ENCODE results near the gene SCN3A. TPM values are rescaled to one million over a fixed set of nuclear protein-coding genes. Genes with fewer than 3 reads are reported as not detected.

The SCN3A gene
- total RNA-seq, 2 experiments from 2014 or later, result 0.07 TPM; not detected in 1

DNA sequence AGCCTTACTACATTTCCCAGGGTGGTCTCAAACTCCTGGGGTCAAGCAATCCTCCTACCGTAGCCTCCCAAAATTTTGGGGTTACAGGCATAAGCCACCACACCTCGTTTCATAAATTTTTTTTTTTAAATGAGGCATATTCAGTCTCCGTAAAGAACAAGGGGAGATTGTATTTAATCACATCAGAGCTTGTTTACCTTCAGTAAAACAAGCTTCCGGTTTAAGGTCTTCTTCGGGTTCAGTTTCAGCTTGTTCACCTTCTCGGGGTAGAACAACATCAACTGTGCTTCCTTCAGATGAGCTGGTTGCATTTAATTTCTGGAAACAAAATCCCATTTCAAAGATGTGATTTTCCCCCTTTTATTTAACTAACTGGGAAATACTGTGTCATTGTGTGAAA lies 88.6 kb downstream of the SCN3A start:
- Mint-ChIP-seq H3K27ac (no peak overlapping the region), H3K9me3 (no peaks in the 10 kb centered on the region), H3K4me1 (ENCODE audit: low read depth) (no peaks in the 10 kb centered on the region), H3K27me3 (no peaks in the 10 kb centered on the region), H3K36me3 (ENCODE audit: low read depth) (no peaks in the 10 kb centered on the region), H3K4me3 (no peak overlapping the region)
- POLR2A ChIA-PET, result no interaction called here
- intact Hi-C loops (cut with micrococcal nuclease), result no loop called here
- DNase-seq (no peak), ATAC-seq (no peak)
- CTCF ChIA-PET, result no interaction called here
- TF ChIP-seq, protein P1, sequence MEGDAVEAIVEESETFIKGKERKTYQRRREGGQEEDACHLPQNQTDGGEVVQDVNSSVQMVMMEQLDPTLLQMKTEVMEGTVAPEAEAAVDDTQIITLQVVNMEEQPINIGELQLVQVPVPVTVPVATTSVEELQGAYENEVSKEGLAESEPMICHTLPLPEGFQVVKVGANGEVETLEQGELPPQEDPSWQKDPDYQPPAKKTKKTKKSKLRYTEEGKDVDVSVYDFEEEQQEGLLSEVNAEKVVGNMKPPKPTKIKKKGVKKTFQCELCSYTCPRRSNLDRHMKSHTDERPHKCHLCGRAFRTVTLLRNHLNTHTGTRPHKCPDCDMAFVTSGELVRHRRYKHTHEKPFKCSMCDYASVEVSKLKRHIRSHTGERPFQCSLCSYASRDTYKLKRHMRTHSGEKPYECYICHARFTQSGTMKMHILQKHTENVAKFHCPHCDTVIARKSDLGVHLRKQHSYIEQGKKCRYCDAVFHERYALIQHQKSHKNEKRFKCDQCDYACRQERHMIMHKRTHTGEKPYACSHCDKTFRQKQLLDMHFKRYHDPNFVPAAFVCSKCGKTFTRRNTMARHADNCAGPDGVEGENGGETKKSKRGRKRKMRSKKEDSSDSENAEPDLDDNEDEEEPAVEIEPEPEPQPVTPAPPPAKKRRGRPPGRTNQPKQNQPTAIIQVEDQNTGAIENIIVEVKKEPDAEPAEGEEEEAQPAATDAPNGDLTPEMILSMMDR (IDR thresholded peaks at IDR 0.05), result no peak

DNA sequence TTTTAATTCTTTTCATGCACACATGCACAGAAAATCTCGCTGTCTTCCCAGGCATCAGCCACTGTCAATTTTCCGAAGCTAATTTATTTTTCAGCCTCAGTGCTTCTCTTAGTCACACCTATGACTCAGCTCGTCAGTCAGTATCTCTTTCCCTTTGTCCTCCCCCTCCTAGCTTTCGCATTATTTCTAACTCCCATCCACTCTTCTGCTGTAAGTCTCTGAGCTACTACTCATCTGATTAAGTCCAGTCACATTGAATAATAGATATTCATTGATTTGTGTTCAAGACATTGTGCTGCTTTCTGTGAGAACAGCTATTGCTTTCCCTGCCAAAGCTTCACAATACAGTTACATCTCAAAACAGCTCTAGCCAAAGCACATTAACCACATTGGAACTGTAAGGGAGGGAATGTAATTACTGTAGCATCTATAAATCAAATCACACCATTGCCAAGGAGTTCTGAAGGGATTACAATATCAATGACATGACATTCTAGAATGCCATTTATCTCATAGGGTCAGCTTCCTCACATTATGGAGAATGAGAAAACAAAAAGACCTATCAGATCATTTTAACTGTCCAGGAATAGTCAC lies 89.4 kb downstream of the SCN3A start:
- Mint-ChIP-seq H3K27ac (no peak overlapping the region), H3K4me1 (ENCODE audit: low read depth) (no peaks in the 10 kb centered on the region), H3K36me3 (ENCODE audit: low read depth) (no peaks in the 10 kb centered on the region), H3K9me3 (no peaks in the 10 kb centered on the region), H3K27me3 (no peaks in the 10 kb centered on the region), H3K4me3 (no peak overlapping the region)
- intact Hi-C loops (cut with micrococcal nuclease), result no loop called here
- CTCF ChIA-PET, result no interaction called here
- TF ChIP-seq, protein P1 (IDR thresholded peaks at IDR 0.05), result no peak
- DNase-seq (no peak), ATAC-seq (no peak)
- POLR2A ChIA-PET, result no interaction called here

DNA sequence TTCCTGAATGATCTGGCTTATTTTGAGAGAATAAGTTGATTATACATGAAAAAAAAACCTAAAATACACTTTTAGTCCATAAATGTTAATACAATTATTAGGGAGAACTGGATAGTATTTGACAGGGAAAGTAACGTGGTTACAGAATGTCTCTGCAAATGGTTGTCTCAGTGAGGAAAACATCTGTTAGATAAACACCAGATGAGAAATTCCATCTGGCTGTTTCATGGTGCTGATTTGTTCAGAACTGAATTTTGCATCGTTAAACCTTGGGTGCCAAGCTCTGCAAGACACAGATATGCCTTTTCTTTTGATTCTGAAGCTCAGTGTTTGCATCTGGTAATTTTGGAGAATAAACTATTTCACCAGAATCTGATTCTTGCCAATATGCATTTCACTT lies 90.4 kb downstream of the SCN3A start:
- Mint-ChIP-seq H3K27ac (no peak overlapping the region), H3K36me3 (ENCODE audit: low read depth) (no peaks in the 10 kb centered on the region), H3K9me3 (no peaks in the 10 kb centered on the region), H3K4me1 (ENCODE audit: low read depth) (no peaks in the 10 kb centered on the region), H3K4me3 (no peak overlapping the region), H3K27me3 (no peaks in the 10 kb centered on the region)
- no peak for DNase-seq
- ChIA-PET POLR2A (no interaction called here), CTCF (no interaction called here)
- TF ChIP-seq, protein P1 (IDR thresholded peaks at IDR 0.05), result no peak
- ATAC-seq, result no peak
- intact Hi-C loops (cut with micrococcal nuclease), result no loop called here

DNA sequence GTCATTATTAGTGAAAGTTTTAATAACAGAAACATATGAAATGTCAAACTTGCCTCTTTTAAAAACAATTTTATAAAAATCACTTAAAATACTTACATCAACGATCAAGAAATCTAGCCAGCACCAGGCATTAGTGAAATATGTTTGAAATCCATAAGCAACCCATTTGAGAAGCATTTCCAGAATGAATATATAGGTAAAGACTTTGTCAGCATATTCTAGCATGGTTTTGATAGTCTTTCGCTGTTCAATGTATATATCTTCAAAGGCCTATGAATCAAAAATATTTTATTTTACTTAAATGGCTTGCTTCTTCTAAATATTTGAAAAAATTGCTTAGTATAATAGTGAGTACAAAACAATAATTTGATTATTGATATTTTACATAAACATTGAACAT lies 91.1 kb downstream of the SCN3A start:
- H3K9me3 Mint-ChIP-seq, result no peaks in the 10 kb centered on the region
- H3K27ac Mint-ChIP-seq, result no peak overlapping the region
- POLR2A ChIA-PET, result no interaction called here
- no peaks in the 10 kb centered on the region for H3K4me1 Mint-ChIP-seq (ENCODE audit: low read depth)
- H3K36me3 Mint-ChIP-seq (ENCODE audit: low read depth), result no peaks in the 10 kb centered on the region
- H3K4me3 Mint-ChIP-seq, result no peak overlapping the region
- intact Hi-C loops (cut with micrococcal nuclease), result no loop called here
- CTCF ChIA-PET, result no interaction called here
- no peaks in the 10 kb centered on the region for H3K27me3 Mint-ChIP-seq
- ATAC-seq, result no peak
- TF ChIP-seq, protein P1 (IDR thresholded peaks at IDR 0.05), result no peak
- no peak for DNase-seq

DNA sequence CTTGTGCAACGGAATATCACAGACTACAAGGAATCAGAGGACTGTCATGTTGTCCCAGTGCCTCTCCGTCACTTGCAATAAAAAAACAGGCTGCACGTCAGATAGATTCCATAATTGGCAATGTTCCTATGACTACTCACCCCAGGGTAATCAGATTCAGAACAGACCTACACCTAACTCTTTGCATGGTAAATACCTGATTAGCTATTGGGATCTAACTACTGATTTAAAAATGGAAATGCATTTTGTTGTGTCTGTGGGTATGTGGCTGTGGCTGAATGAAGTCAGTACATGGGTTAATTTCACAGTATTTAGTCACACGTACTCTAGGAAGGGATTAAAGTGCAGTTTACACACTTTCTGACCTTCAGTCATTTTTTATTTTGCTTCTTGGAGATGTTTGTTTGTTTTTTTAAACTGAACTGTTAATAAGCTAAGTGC lies 91.7 kb downstream of the SCN3A start:
- no peaks in the 10 kb centered on the region for H3K36me3 Mint-ChIP-seq (ENCODE audit: low read depth)
- CTCF ChIA-PET, result no interaction called here

More for the DNA sequence above, 91.7 kb downstream of the SCN3A start:
- H3K4me3 Mint-ChIP-seq, result no peak overlapping the region
- no peaks in the 10 kb centered on the region for H3K4me1 Mint-ChIP-seq (ENCODE audit: low read depth)
- ATAC-seq (no peak), DNase-seq (no peak)
- H3K27ac Mint-ChIP-seq, result no peak overlapping the region
- H3K9me3 Mint-ChIP-seq, result no peaks in the 10 kb centered on the region
- no peaks in the 10 kb centered on the region for H3K27me3 Mint-ChIP-seq
- intact Hi-C loops (cut with micrococcal nuclease), result no loop called here
- POLR2A ChIA-PET, result no interaction called here
- TF ChIP-seq, protein P1 (IDR thresholded peaks at IDR 0.05), result no peak
